SK-N-SH (cell line): ENCODE data around the gene SPINT2.

Experiments used
- NFIC ChIP-seq: IDR thresholded peaks from 2 replicates; pipeline ENCODE4 v1.4.0; 2012; ENCODE audit warnings: borderline replicate concordance
- RCOR1 ChIP-seq: fragments of 150-350 bp; IDR thresholded peaks from 2 replicates; pipeline ENCODE4 v1.6.1; 2017; ENCODE audit warnings: antibody characterized with exemption, low read length
- TAF1 ChIP-seq: IDR thresholded peaks from 2 replicates; pipeline ENCODE4 v1.6.1; 2012; ENCODE audit warnings: low read depth, mild to moderate bottlenecking, low read length, moderate library complexity, borderline replicate concordance
- TEAD4 ChIP-seq: IDR thresholded peaks from 2 replicates; pipeline ENCODE4 v1.4.0; 2012; ENCODE audit warnings: mild to moderate bottlenecking, borderline replicate concordance; ENCODE audit not compliant: insufficient read depth
- TF ChIP-seq, protein P1 (sequence below): fragments of 200-600 bp; sonication (generic); IDR thresholded peaks from 2 replicates; pipeline ENCODE4 v1.6.1; 2017; ENCODE audit warnings: antibody characterized with exemption, mild to moderate bottlenecking, moderate library complexity

DNA sequence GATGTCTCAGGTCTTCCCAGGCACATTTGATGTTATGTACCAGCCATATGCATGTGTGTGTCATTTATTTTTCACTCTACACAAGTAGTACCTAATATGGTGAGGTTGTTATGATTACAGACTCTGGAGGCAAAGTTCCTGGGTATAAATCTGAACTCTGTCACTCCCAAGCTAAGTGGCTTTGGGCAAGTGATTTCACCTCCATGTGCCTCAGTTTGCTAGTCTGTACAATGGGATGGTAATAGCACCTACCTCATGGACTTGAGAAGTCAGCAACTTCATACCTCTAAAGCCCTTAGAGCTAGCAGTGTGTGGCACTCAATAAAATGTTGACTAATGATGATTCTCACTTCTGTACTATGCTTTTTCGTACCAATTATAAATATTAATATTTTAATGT lies 67.4 kb downstream of the SPINT2 start:
- TF ChIP-seq, protein P1, sequence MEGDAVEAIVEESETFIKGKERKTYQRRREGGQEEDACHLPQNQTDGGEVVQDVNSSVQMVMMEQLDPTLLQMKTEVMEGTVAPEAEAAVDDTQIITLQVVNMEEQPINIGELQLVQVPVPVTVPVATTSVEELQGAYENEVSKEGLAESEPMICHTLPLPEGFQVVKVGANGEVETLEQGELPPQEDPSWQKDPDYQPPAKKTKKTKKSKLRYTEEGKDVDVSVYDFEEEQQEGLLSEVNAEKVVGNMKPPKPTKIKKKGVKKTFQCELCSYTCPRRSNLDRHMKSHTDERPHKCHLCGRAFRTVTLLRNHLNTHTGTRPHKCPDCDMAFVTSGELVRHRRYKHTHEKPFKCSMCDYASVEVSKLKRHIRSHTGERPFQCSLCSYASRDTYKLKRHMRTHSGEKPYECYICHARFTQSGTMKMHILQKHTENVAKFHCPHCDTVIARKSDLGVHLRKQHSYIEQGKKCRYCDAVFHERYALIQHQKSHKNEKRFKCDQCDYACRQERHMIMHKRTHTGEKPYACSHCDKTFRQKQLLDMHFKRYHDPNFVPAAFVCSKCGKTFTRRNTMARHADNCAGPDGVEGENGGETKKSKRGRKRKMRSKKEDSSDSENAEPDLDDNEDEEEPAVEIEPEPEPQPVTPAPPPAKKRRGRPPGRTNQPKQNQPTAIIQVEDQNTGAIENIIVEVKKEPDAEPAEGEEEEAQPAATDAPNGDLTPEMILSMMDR, result no peak
- TF ChIP-seq TEAD4 (no peak), NFIC (no peak), TAF1 (no peak), RCOR1 (no peak)
